KOPT-K1 (cell line): ENCODE results near the gene TRAF3.

Experiments
- H3K27ac ChIP-seq: fragments of 200-600 bp; sonication (generic); 2 replicates; pipeline ENCODE4 v1.5.1; 2016; ENCODE audit warnings: antibody characterized with exemption, mild to moderate bottlenecking, low read depth, low read length; ENCODE audit not compliant: poor library complexity, severe bottlenecking
- H3K36me3 ChIP-seq: fragments of 200-600 bp; sonication (generic); 2 replicates; pipeline ENCODE4 v1.5.1; 2017; ENCODE audit warnings: antibody characterized with exemption, mild to moderate bottlenecking, low read length, moderate library complexity; ENCODE audit not compliant: insufficient read depth
- H3K9me3 ChIP-seq: fragments of 200-600 bp; sonication (generic); 2 replicates; pipeline ENCODE4 v1.5.1; 2017; ENCODE audit warnings: antibody characterized with exemption, low read length, mild to moderate bottlenecking; ENCODE audit not compliant: insufficient read depth, poor library complexity, severe bottlenecking

TRAF3 gene

DNA sequence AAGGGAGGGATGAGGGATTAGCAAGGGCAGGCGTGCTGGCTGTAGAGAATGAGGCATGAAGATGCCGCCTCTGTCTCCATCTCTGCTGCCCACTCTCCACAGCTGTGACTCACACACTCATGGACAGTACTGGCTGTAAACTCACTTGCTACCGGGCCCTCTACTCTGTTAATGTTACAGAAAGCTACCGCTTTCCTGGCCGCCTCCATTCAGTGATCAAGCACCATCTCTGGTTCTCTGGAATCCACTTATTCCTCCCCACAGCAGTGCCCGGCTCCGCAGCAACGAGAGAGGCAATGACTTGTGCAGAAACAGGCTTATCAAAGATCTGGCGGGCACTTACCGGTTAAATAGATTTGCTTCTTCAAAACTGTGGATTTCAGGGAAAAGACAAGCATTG is 180.0 kb downstream of the TRAF3 start:
- no peaks in the 10 kb centered on the region for H3K9me3 ChIP-seq
- H3K27ac ChIP-seq, result no peak overlapping the region
- no peaks in the 10 kb centered on the region for H3K36me3 ChIP-seq

DNA sequence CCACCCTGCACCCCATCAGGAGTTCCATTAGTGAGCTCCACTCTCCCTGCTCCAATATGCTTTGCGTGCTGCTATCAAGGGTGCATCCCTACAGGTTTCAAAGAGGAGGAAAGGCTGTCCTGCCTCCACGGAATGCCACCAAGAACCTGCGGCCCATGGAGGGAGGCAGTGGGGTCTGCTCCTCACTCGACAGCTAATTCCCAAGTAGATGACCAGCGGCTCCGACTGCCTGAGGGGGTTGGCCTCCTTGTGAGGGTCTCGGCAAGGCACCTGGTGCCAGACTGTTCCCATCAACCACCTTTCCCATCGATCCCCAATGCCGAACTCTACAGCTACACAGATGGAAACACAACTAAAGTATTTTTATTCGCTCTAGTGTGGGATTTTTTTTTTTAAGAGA is 181.2 kb downstream of the TRAF3 start:
- Histone ChIP-seq H3K9me3 (no peaks in the 10 kb centered on the region), H3K27ac (no peak overlapping the region), H3K36me3 (no peaks in the 10 kb centered on the region)
